Measurements from ENCODE around the gene SLFN11. TPM values are rescaled to one million over a fixed set of nuclear protein-coding genes. Genes with fewer than 3 reads are reported as not detected.
"Not testable (repeated sequence)": the region's sequence is repeated elsewhere in the genome, so short reads cannot be mapped to it uniquely, and the experiment has no call there.

Gene SLFN11
- total and polyA plus RNA-seq, 4 experiments from 2014 or later: 6.6 to 74.2 (median 43.0) TPM

DNA sequence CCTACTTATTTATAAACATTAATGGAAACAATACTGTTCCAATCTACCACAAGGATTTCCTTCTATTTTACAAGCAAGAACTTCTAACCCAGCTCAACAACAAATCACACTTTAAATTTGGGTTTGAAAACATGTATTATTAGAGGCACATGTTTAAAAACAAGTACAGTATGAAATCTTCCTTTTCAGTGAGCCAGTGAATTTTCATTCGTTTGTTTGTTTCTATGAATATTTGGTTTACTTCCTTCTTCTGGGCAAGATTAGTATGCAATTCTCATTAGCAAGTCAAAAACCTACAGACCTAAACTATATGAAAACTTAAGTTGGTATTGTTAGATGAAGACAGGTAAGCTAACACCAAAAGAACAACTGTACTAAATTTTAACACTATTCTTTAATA lies 33.1 kb upstream of the SLFN11 start:
- Mint-ChIP-seq H3K27ac (peak overlapping the region in 1 of 7 donors; percentile 2), H3K36me3 (peaks cover 21 to 27% of the 10 kb centered on the region in 2 donors), H3K9me3 (no peaks in the 10 kb centered on the region), H3K4me3 (no peak overlapping the region), H3K4me1 (peaks cover 0 to 2% (median 0%) of the 10 kb centered on the region in 4 donors), H3K27me3 (no peaks in the 10 kb centered on the region)
- Histone ChIP-seq H3K4me1 (ENCODE audit: insufficient read depth, low read length) (peaks cover 8% of the 10 kb centered on the region), H3K9me3 (ENCODE audit: control insufficient read depth in 1 of 2, low read length in 2 of 2) (no peaks in the 10 kb centered on the region), H3K4me3 (ENCODE audit: low read length in 2 of 2) (no peak overlapping the region), H3K27me3 (ENCODE audit: insufficient read depth, low read length) (no peaks in the 10 kb centered on the region), H3K36me3 (ENCODE audit: insufficient read depth, low read length) (no peaks in the 10 kb centered on the region), H3K27ac (ENCODE audit: low read depth, low read length) (no peak overlapping the region)
- ChIA-PET CTCF (ENCODE audit: partially characterized antibody) (no interaction called here), POLR2A (ENCODE audit: partially characterized antibody) (interaction anchor here (1.3 kb wide), 1 partner anchor 35 kb away, joined by 3 read pairs; no protein-coding TSS in a partner anchor)
- intact Hi-C loops (cut with micrococcal nuclease): no loop called here
- DNase-seq: no peak

DNA sequence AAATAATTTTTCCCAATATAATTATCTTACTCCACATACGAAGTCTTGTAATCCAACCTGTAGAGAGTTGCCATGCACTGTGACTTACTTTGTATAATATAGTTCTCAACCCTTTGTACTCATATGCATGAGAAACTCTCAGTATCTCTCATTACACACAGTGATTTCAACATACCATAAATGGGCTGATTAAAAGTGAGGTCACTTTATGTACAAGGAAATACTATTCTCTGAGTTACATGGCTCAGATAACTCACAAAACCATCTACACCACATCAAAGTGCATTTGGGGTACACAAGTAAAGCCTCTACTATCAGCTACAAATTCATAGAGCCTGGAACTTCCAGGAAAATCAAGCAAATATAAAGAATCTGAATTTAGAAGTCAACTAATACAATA lies 30.9 kb upstream of the SLFN11 start:
- ChIA-PET CTCF (ENCODE audit: partially characterized antibody) (interaction anchor here (0.8 kb wide), 1 partner anchor 83 kb away, joined by 4 read pairs; no protein-coding TSS in a partner anchor), POLR2A (ENCODE audit: partially characterized antibody) (no interaction called here)
- H3K36me3 ChIP-seq (ENCODE audit: insufficient read depth, low read length): no peaks in the 10 kb centered on the region
- Mint-ChIP-seq H3K36me3 (peaks cover 4 to 11% of the 10 kb centered on the region in 2 donors), H3K27me3 (no peaks in the 10 kb centered on the region), H3K4me1 (peaks cover 0 to 2% (median 0%) of the 10 kb centered on the region in 4 donors), H3K27ac (no peak overlapping the region), H3K4me3 (no peak overlapping the region), H3K9me3 (no peaks in the 10 kb centered on the region)
- no peak overlapping the region for H3K27ac ChIP-seq (ENCODE audit: low read depth, low read length)
- H3K9me3 ChIP-seq (ENCODE audit: control insufficient read depth in 1 of 2, low read length in 2 of 2): no peaks in the 10 kb centered on the region
- no peaks in the 10 kb centered on the region for H3K27me3 ChIP-seq (ENCODE audit: insufficient read depth, low read length)
- intact Hi-C loops (cut with micrococcal nuclease): no loop called here
- H3K4me3 ChIP-seq (ENCODE audit: low read length in 2 of 2): no peak overlapping the region
- no peak for DNase-seq
- H3K4me1 ChIP-seq (ENCODE audit: insufficient read depth, low read length): peaks cover 8% of the 10 kb centered on the region

DNA sequence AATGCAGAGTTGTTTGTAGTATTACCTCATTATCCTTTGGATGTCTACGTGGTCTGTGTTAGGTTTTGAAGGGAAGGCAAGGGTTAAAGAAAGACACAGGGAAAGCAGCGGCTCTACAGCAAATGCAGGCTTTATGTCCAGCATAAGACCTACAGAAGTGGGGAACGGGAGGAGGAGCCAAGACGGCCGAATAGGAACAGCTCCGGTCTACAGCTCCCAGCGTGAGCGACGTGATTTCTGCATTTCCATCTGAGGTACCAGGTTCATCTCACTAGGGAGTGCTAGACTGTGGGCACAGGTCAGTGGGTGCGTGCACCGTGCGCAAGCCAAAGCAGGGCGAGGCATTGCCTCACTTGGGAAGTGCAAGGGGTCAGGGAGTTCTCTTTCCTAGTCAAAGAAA lies 20.4 kb upstream of the SLFN11 start:
- POLR2A ChIA-PET (ENCODE audit: partially characterized antibody); H3K27me3 Mint-ChIP-seq; H3K4me1 ChIP-seq (ENCODE audit: insufficient read depth, low read length); H3K4me1 Mint-ChIP-seq; H3K27me3 ChIP-seq (ENCODE audit: insufficient read depth, low read length); H3K27ac ChIP-seq (ENCODE audit: low read depth, low read length); H3K36me3 ChIP-seq (ENCODE audit: insufficient read depth, low read length); H3K36me3 Mint-ChIP-seq; H3K9me3 ChIP-seq (ENCODE audit: control insufficient read depth in 1 of 2, low read length in 2 of 2); intact Hi-C loops (cut with micrococcal nuclease); DNase-seq; H3K9me3 Mint-ChIP-seq; H3K4me3 Mint-ChIP-seq; H3K4me3 ChIP-seq (ENCODE audit: low read length in 2 of 2): not testable (repeated sequence)
- H3K27ac Mint-ChIP-seq: peak overlapping the region in 1 of 7 donors; percentile 46
- CTCF ChIA-PET (ENCODE audit: partially characterized antibody): interaction anchor here (1.1 kb wide), 1 partner anchor 172 kb away, joined by 3 read pairs; no protein-coding TSS in a partner anchor

DNA sequence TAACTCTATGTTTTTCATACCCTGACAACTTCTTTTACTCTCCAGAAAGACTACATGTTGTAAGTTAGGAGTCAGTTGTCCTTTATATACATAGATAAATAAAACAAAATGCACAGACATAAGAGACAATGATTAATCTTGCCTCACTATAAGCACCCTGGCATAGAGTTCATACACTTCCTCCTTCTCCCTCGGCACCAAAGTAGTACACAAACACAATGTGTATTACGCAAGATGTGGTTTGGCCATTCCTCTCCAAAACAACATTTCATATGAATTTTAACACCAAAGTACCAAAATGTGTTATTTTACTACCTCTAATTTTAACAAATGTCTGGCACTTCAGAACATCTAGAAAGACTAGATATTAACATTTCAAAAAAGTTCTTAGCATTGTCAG lies 17.2 kb upstream of the SLFN11 start:
- H3K4me3 Mint-ChIP-seq: no peak overlapping the region
- peaks cover 0 to 2% (median 0%) of the 10 kb centered on the region in 8 donors for H3K9me3 Mint-ChIP-seq
- peaks cover 0 to 5% (median 0%) of the 10 kb centered on the region in 4 donors for H3K4me1 Mint-ChIP-seq
- POLR2A ChIA-PET (ENCODE audit: partially characterized antibody): interaction anchor here (1.2 kb wide), 1 partner anchor 97 kb away, joined by 3 read pairs; no protein-coding TSS in a partner anchor
- peaks cover 2 to 4% of the 10 kb centered on the region in 2 donors for H3K27me3 Mint-ChIP-seq
- no peak for DNase-seq
- no peak overlapping the region for H3K27ac Mint-ChIP-seq
- Histone ChIP-seq H3K27me3 (ENCODE audit: insufficient read depth, low read length) (no peaks in the 10 kb centered on the region), H3K36me3 (ENCODE audit: insufficient read depth, low read length) (no peaks in the 10 kb centered on the region), H3K9me3 (ENCODE audit: control insufficient read depth in 1 of 2, low read length in 2 of 2) (no peaks in the 10 kb centered on the region), H3K4me1 (ENCODE audit: insufficient read depth, low read length) (no peaks in the 10 kb centered on the region), H3K4me3 (ENCODE audit: low read length in 2 of 2) (no peak overlapping the region), H3K27ac (ENCODE audit: low read depth, low read length) (no peak overlapping the region)
- CTCF ChIA-PET (ENCODE audit: partially characterized antibody): no interaction called here
- intact Hi-C loops (cut with micrococcal nuclease): no loop called here
- no peaks in the 10 kb centered on the region for H3K36me3 Mint-ChIP-seq

DNA sequence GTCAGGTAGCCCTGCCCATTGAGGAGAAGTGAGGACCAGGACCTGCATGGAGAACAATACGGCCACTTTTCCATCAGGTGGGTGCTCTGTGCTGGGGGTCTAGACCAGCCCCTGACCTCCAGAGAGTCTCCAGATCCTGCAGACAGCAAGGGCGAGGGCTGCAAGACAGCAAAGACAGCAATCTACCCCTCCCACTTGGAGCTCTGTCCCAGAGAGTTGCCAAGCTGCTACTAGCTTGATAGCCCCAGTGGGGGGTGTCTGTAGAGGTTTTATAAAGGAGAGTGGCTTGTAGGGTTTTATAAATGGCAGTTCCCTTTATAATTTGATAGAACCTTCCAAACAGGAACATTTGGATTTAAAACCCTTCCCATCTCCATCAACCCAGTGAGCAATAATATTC lies 16.7 kb upstream of the SLFN11 start:
- peaks cover 2 to 4% of the 10 kb centered on the region in 2 donors for H3K27me3 Mint-ChIP-seq
- no peaks in the 10 kb centered on the region for H3K4me1 ChIP-seq (ENCODE audit: insufficient read depth, low read length)
- no peak overlapping the region for H3K4me3 ChIP-seq (ENCODE audit: low read length in 2 of 2)
- no peak for DNase-seq
- no peak overlapping the region for H3K27ac Mint-ChIP-seq
- no peaks in the 10 kb centered on the region for H3K36me3 Mint-ChIP-seq
- H3K9me3 ChIP-seq (ENCODE audit: control insufficient read depth in 1 of 2, low read length in 2 of 2): no peaks in the 10 kb centered on the region
- H3K36me3 ChIP-seq (ENCODE audit: insufficient read depth, low read length): no peaks in the 10 kb centered on the region
- peaks cover 0 to 5% (median 0%) of the 10 kb centered on the region in 4 donors for H3K4me1 Mint-ChIP-seq
- H3K9me3 Mint-ChIP-seq: peaks cover 0 to 2% (median 0%) of the 10 kb centered on the region in 8 donors
- CTCF ChIA-PET (ENCODE audit: partially characterized antibody): no interaction called here
- H3K27me3 ChIP-seq (ENCODE audit: insufficient read depth, low read length): no peaks in the 10 kb centered on the region
- POLR2A ChIA-PET (ENCODE audit: partially characterized antibody): interaction anchor here (1.4 kb wide), 1 partner anchor 16 kb away, joined by 4 read pairs; the partner anchor contains the start of gene SLFN11
- H3K27ac ChIP-seq (ENCODE audit: low read depth, low read length): no peak overlapping the region
- intact Hi-C loops (cut with micrococcal nuclease): no loop called here
- H3K4me3 Mint-ChIP-seq: no peak overlapping the region

DNA sequence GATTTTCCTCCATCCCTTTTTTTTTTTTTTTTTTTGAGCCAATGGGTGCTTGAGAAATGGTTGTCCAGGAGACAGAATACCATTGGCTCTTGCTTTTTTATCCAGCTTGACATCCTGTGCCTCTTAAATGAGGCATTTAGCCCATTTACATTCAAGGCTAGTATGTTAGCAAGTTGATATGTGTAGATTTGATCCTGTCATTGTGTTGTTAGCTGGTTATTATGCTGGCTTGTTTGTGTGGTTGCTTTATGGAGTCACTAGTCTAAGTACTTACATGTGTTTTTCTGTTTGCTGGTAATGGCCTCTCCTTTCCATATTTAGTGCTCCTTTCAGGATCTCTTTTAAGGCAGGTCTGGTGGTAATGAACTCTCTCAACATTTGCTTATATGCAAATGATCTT lies 14.1 kb upstream of the SLFN11 start:
- peak overlapping the region in 1 of 7 donors; percentile 23 for H3K27ac Mint-ChIP-seq
- Histone ChIP-seq H3K27me3 (ENCODE audit: insufficient read depth, low read length) (no peaks in the 10 kb centered on the region), H3K9me3 (ENCODE audit: control insufficient read depth in 1 of 2, low read length in 2 of 2) (no peaks in the 10 kb centered on the region), H3K4me1 (ENCODE audit: insufficient read depth, low read length) (no peaks in the 10 kb centered on the region), H3K4me3 (ENCODE audit: low read length in 2 of 2) (no peak overlapping the region), H3K36me3 (ENCODE audit: insufficient read depth, low read length) (no peaks in the 10 kb centered on the region), H3K27ac (ENCODE audit: low read depth, low read length) (no peak overlapping the region)
- intact Hi-C loops (cut with micrococcal nuclease): no loop called here
- H3K4me3 Mint-ChIP-seq: no peak overlapping the region
- H3K27me3 Mint-ChIP-seq: peaks cover 0 to 4% of the 10 kb centered on the region in 2 donors
- peaks cover 0 to 2% (median 0%) of the 10 kb centered on the region in 8 donors for H3K9me3 Mint-ChIP-seq
- peaks cover 0 to 1% (median under 1%) of the 10 kb centered on the region in 4 donors for H3K4me1 Mint-ChIP-seq
- CTCF ChIA-PET (ENCODE audit: partially characterized antibody): no interaction called here
- DNase-seq: no peak
- POLR2A ChIA-PET (ENCODE audit: partially characterized antibody): no interaction called here
- H3K36me3 Mint-ChIP-seq: no peaks in the 10 kb centered on the region

DNA sequence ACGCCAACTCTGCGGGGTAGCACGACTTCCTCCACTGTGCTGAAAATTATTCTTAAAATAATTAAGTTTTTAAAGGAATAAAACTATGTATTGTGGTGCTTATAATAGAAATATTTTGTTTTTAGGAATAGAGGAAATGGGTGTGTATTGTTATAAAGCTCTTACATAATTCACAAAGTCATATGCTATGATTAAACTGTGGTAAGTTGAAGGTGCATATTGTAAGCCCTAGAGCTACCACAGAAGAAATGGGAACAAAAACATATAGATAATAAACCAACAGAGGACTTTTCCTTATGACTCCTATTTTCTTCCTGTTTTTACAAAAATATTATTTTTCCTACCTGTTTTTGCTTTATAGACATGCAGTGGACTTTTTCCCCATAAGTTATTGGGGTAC lies 4.3 kb upstream of the SLFN11 start:
- Histone ChIP-seq H3K27ac (ENCODE audit: low read depth, low read length) (no peak overlapping the region), H3K9me3 (ENCODE audit: control insufficient read depth in 1 of 2, low read length in 2 of 2) (no peaks in the 10 kb centered on the region), H3K27me3 (ENCODE audit: insufficient read depth, low read length) (no peaks in the 10 kb centered on the region), H3K4me3 (ENCODE audit: low read length in 2 of 2) (no peak overlapping the region), H3K4me1 (ENCODE audit: insufficient read depth, low read length) (peaks cover 16% of the 10 kb centered on the region), H3K36me3 (ENCODE audit: insufficient read depth, low read length) (no peaks in the 10 kb centered on the region)
- H3K4me1 Mint-ChIP-seq: peaks cover 13 to 42% (median 24%) of the 10 kb centered on the region in 4 donors
- H3K27ac Mint-ChIP-seq: peak overlapping the region in 2 of 7 donors; percentile 7 to 44
- peaks cover 0 to 12% of the 10 kb centered on the region in 2 donors for H3K36me3 Mint-ChIP-seq
- no peaks in the 10 kb centered on the region for H3K9me3 Mint-ChIP-seq
- intact Hi-C loops (cut with micrococcal nuclease): no loop called here
- CTCF ChIA-PET (ENCODE audit: partially characterized antibody): no interaction called here
- DNase-seq: no peak
- POLR2A ChIA-PET (ENCODE audit: partially characterized antibody): interaction anchor here (1.0 kb wide), 2 partner anchors 121 to 156 kb away, joined by 4 read pairs; no protein-coding TSS in a partner anchor
- no peak overlapping the region for H3K4me3 Mint-ChIP-seq
- H3K27me3 Mint-ChIP-seq: no peaks in the 10 kb centered on the region
